HG03280 (cell line): Measurements from ENCODE around the gene CEACAM16.

ENCODE experiments used
- ATAC-seq: cut with Tn5 transposase; IDR thresholded peaks from one replicate; pipeline ENCODE4 v1.9.1; 2021; ENCODE audit warnings: mild to moderate bottlenecking, moderate library complexity; ENCODE audit not compliant: unreplicated experiment

Gene CEACAM16

DNA sequence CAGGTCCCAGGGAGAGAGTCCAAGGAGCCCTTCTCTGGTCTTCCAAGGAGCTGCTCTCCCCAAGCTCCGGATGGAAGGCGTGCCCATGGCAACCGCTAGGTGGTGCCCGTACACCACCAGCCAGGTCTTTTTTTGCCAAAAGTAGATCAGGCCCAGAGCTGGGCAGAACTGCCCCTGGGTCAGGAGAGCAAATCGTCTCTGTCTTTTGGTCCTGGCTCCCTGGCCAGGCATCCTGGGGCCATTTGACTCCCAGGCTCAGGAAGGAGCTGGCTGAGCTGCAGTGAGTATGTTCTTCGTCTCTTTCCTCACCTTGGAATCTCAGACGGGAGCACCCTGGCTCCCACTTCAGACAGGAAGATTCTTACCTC, 25.0 kb downstream of the CEACAM16 start:
- peak; percentile 70 for ATAC-seq

DNA sequence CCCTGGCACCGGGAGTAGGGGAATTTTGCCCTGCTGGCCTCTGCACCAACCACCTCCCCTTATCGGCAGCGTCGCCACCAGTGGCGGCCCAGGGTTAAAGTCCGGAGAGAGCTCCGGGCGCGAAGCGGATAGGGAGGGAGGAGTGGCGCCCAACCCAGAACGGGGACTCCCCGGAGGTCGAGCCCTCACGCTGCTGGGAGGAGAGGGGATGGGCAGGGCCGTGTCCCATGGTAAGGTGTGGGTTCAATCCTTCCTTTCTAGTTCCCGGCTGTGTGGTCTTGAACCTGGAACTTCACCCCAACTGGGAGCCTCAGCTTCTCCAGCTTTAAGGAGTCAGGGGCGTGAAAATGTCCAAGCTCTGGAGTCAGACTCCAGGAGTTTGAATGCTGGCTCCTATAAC, 26.3 kb downstream of the CEACAM16 start:
- ATAC-seq, result no peak

DNA sequence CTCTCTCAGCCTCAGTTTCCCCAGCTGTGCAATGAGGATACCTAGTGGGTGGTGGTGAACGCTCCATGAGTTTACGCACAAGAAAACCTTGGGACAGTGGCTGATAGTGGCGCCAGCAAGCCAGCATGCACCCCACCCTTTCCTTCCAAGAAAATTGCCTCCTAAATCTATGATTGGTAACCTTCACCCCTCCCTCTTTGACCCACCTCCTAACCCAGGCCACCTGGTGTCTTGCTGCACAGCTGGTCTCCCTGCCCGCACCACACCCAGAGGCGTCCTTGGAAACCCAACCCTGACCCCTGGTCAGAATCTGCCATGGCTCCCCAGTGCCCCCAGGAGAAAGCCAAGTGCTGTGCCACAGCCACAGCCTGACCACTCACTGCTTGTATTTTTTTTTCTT, 26.7 kb downstream of the CEACAM16 start:
- no peak for ATAC-seq

DNA sequence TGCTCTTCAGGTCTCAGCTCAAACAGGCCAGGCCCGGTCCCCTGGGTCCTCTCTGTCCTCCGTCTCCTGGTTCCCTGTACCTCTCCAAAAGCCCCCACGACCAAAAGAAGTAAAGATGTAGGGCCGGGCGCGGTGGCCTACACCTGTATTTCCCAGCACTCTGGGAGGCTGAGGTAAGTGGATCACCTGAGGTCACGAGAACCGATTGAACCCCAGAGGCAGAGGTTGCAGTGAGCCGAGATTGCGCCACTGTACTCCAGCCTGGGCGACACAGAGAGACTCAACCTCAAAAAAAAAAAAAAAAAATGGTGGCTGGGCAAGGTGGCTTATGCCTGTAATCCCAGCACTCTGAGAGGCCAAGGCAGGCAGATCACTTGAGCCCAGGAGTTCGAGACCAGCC, 27.5 kb downstream of the CEACAM16 start:
- ATAC-seq, result no peak

DNA sequence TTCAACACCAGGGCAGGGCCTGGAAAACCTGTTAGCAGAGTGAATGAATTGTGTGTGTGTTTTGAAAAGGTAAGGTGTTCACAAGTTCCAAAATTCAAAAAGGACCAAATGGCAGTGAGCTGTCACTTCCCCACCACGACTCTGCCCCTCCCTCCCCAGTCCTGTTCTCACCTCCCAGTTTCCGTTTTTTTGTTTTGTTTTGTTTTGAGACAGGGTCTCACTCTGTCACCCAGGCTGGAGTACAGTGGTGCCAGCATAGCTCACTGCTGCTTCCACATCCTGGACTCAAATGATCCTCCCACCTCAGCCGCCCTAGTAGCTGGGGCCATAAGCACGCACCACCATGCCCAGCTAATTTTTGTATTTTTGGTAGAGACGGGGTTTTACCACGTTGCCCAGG, 29.2 kb downstream of the CEACAM16 start:
- no peak for ATAC-seq

DNA sequence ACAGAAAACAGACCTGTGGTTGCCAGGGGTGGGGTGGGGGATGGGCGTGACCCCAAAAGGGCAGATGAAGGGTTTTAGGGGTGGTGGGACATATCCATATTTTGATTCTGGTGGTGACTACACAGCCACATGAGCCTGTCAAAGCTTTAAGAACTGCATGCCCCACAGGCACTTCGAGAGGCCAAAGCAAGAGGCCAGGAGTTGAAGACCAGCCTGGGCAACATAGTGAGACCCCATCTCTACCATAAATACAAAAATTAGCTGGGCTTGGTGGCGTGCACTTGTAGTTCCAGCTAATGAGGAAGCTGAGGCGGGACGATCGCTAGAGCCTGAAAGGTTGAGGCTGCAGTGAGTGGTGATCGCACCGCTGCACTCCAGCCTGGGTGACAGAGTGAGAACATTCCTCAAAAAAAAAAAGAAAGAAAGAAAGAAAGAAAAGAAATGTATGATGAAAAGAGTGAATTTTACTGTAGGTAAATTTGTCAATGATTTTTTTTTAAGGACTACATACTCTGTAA, 30.6 kb downstream of the CEACAM16 start:
- ATAC-seq, result no peak

DNA sequence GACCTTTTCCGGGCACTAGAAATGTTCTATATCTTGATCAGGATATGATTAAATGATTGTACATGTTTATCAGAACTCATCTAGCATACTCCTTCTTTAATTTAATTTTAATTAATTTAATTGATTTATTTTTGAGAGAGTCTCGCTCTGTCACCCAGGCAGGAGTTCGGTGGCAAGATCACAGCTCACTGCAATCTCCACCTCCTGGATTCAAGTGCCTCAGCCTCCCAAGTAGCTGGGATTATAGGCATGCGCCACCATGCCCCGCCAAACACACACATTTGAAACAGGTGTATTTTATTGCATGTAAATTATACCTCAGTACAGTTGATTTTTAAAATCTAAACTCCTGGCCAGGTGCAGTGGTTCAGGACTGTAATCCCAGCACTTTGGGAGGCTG, 32.1 kb downstream of the CEACAM16 start:
- ATAC-seq, result no peak

DNA sequence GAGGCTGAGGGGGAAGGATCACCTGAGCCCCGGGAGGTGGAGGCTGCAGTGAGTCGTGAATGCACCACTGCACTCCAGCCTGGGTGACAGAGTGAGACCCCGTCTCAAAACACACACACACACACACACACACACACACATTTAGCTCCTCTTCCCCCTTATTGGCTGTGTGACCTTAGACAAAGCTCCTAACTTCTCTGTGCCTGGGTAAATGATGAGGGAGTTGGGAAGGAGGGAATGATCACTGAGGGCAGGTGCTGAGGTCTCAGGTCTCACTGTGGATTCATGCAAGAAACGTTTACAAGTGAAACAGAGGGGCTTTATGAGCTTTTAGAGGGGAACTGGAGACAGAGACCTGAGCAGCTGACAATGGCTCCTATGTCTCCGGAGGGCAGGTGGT, 32.7 kb downstream of the CEACAM16 start:
- ATAC-seq, result no peak

DNA sequence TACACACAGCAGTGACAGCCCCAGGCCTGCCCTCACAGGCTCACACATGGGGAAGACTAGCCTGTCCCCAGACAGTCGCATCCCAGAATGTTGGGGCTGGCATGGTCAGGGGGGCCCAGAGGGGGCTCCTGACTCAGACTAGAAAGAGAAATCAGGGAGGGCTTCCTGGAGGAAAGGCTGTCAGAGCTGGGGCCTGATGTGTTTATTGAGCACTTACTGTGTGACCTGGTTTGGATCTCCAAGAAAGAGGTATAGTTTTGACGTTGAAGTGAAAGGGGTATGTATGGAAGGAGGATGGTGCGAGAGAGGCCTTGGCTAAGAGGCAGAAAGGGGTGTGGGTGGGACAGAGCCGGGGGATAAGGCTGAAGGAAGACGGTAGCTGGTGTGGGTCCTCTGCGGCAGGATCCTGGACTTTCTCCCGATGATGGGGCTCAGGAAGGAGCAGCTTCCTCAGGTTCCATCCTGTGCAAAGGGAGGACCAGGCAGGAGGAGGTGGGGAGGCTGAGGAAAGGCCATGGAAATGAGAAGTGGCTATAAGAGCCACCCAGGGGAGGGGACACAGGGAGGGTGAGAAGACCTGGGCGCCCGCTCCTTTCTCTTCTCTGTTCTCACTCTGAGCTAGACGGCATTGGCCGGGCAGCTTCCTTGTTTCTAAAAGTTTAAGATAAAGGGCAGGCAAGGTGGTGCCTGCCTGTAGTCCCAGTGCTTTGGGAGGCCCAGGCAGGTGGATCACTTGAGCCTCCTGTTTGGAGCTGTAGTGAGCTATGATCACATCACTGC, 33.5 kb downstream of the CEACAM16 start:
- ATAC-seq, result no peak

DNA sequence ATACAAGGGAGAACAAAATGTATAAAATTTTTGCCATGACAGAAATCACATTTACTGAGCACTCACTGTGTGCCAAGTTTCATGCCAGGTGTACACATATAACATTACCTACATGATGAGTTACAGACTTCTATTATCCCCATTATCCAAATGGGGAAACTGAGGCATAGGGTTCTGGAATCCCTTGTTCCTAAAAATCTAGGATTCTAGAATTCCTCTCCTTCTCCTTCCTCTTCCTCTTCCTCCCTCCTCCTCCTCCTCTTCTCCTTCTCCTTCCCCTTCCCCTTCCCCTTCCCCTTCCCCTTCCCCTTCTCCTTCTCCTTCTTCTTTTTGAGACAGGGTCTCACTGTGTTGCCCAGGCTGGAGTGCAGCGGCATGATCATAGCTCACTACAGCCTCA, 35.4 kb downstream of the CEACAM16 start:
- ATAC-seq, result no peak

DNA sequence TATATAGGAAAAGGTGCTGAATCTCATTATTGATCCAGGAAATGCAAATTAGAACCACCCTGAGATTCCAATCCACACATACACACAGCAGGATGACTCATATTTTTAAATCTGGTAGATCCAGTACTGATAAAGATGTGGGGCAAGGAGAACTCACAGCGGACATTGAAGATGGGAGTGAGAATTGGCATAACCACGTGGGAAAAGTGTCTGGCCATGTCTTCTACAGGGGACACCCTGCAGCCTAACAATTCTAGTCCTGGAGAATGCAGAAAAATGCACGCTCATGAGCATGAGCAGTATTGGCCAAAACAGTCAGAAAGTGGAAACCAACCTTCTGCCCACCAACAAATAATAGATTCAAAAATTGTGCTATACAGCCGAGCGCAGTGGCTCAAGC, 36.1 kb downstream of the CEACAM16 start:
- no peak for ATAC-seq

DNA sequence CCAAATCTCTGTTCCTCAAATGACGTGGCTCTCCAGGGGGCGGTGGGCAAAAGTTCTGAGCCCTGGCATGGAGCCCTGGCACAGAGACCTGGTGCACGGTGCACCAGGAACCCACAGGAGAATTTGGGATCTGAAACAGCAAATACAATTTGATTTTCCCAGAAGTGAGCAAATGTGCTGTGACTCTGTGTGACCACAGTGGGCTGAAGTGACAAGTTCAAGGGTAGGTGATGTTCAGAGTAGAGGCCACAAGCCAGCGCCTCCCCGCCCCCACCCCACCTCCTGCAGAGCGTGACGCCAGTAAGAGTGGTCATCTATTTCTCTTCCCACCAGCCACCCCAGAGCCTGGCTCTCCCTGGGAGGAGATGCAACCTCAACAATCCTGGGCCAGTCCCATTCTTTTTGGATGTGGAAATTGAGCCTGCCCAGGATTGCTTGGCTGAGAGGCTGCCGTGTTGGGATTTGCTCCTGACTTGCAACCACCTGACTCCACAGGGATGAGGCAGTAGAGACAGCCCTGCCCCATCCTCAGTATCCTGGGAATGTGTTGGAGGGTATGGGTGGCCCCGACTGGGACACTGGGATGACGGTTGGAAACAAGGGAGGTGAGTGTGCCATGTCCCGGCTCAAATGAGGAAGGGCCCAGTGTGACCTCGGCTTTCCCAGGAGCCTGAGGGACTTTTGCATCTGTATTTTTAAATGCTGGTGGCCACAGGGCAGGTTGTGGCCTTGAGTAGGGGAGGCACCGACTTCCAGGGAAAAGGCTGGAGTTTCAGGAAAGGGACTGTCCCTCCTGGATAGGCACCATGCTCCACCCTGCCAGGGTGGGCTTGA, 38.5 kb downstream of the CEACAM16 start:
- ATAC-seq, result no peak

DNA sequence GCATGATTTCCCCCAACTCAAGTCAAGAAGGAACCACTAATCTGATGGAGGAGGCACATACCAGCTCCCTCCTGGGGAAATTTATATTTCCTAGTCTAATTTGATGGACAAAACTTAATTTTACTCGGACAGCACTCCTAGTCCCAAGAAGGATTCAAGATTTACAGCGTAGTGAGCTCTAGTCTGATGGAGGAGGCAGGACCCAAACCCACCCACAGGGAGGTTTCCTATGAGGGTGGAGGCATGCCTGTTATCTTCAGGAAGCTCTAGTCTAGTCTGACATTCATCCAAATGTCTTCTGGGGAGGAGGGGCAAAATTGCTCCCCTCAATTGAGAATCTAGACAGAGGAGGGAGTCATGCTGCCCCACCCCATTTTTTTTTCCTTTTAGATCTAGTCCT, 39.2 kb downstream of the CEACAM16 start:
- no peak for ATAC-seq

DNA sequence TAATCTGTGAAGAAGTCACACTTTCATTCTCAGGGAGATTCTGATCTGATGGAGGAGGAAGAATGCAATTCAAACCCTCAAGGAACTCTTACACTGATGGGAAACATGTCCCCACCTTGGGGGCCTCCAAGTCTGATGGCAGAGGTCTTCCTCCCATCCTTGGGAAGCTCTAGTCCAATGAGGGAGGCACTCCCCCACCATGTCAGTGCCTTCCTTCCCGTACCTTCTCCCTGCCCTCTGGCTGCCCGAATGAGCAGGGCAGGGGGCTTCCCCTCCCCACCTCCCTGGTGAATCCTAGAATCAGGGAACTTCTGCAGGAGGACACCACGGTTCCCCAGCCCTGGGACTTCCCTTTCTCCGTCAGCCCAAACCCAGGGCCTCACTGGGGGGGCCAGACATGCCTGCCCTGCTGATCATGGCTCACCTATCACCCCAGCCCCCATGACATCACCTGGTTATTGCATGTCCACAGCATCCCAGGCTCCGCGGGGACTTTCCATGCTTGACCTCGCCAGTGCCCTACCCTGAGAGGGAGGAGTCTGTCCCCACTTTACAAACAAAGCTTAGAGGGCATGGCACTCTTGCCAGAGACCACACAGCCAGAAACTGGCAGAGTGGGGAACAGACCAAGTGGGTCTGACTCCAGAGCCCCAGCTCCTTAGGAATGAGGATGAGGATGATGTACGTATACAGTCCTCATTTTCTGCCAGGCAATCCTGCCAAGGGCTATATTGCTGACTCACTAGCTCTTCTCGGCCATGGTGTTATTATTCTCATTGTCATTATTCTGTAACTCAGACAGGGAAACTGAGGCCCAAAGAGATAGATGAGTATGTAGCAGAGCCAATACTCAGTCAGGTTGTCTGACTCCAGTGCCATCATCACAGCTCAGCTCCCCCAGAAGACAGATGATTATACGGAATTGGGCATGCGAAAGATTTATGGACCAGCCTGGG, 39.9 kb downstream of the CEACAM16 start:
- ATAC-seq, result no peak

DNA sequence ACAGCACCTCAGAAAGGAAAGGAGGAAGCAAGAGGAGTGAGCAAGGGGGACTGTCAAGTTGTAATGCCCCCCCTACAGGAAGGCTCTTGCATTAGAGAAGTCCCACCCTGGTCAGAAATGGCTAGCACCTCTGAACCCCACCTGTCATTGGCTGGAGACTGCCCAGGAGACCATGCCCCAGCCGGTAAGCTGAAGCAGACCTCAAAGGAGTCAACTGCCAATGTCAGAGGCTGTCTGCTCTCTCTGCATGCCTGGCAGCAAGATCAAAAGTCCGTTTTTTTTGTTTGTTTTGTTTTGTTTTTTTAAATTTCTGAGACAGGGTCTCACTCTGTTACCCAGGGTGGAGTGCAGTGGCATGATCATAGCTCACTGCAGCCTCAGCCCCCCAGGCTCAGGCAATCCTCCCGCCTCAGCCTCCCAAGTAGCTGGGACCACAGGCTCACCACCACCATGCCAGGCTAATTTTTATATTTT, 41.4 kb downstream of the CEACAM16 start:
- no peak for ATAC-seq

DNA sequence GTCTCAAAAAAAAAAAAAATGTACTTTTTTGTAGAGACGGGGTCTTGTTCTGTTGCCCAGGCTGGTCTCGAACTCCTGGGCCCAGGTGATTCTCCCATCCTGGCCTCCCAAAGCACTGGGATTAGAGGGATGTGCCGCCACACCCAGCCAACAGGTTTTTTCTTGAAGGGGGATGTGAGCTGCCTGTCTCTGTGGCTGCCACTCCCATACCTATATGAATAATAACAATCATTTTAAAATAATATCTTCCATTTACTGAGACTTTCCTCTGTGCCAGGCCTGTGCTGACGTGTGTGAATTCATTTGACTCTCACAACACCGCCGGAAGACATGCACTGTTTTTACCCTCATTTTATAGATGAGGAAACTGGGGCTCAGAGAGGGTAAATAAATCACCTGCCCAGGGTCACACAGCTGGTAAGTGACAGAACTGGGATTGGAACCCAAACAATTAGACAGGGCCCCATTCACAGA, 42.3 kb downstream of the CEACAM16 start:
- ATAC-seq, result no peak

DNA sequence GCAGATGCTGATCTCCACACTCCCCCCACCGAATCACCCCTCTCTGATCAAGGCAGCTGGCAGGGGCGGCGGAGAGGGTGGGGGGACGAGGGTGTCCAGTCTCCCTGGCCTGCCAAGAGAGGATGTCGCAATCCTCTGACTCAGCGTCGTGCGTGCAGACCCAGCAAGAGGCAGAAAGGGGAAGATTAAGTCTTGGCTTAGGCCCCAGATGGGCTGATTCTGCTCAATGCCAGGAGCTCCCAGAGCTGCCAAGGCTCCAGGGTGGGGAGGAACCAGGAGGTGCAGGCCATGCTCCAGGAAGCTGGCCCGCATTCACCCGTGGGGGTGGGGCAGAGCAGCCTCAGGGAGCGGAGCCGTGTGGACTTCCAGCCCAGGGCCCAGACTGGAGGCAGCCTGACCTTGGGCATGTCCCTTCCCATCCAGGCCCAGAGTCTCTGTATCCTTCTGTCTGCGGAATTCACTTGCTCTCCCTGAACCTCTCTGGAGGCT, 42.9 kb downstream of the CEACAM16 start:
- no peak for ATAC-seq

DNA sequence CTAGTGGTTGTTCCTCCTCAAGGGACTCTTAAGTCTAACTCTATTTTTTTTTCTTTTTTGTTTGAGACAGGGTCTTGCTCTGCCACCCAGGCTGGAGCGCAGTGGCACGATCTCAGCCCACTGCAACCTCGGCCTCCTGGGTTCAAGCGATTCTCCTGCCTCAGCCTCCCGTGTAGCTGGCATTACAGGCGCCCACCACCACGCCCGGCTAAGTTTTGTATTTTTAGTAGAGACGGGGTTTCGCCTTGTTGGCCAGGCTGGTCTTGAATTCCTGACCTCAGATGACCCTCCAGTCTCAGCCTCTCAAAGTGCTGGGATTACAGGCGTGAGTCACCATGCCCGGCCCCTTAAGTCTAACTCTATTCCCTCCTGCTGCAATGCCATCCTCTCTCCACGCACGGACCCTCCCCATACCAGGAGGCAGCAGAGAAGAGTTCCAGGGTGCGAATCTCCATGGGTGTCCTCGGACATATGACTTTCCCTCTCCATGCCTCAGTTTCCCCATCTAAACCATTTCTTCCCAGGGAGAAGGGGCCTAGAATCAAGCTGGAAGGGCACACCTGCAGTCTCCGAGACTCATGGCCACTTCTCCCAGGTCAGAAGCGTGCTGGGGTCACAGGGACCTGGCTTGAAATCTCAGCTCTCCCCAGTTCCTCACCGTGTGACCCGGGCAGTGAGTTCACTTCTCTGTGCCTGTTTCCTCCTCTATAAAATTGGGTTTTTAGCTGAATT, 43.5 kb downstream of the CEACAM16 start:
- no peak for ATAC-seq

DNA sequence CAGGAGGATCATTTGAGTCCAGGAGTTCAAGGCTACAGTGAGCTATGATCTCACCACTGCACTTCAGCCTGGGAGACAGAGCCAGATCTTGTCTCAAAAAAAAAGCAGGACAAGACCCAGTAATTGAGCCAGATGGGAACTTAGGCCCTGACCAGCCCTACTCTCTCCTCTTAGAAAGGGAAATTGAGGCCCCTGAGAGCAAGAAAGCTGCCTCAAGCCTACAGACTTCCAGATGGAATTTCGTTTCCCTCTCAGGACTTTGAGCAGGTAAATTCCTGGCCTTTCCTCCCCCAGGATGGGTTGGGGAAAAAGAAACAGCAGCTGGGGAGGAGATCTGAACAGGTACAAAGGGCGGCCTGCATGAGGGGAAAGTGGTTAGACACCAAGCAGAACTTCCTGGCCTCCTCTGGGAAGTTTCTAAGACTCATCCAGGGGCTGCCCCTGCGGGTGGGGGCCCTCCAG, 46.0 kb downstream of the CEACAM16 start:
- ATAC-seq, result no peak

DNA sequence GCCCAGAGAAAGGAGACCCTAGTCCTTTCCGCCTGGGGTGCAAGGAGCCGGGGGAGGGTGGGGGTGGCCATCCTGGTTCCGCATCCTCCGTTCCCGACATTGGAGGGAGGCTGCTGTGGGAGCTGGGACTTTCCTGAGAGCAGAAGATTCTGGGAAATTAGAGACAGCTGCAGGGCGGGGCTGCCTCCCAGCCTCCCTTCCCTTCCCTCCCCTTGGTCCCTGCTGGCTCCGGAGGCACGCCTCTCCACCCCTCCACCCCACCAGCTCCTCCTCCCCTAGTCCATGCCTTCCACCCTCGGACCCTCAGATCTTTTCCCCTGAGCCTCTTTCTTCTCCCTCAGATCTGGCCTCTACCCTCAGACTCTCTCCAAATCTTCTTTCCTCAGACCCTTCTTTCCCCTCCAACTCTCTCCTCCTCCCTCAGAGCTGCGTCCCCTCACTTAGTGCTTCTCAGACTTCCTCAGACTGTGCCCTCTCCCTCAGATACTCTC, 46.4 kb downstream of the CEACAM16 start:
- ATAC-seq, result no peak
